Activated B cell treated with CpG ODN at 0.5 μM for 24 hours (primary cell): ENCODE data around the gene CADPS. TPM values are rescaled to one million over a fixed set of nuclear protein-coding genes. Genes with fewer than 3 reads are reported as not detected.

Experiments
- ATAC-seq: fragments of 200-7000 bp; cut with Tn5 transposase; one replicate; pipeline ENCODE4 v1.10.0; 2021; ENCODE audit warnings: low read depth, mild to moderate bottlenecking, moderate library complexity
- CTCF ChIA-PET: fragments of 350-600 bp; sonication (Branson Sonifier 250); formaldehyde crosslinking; loops from one replicate; lab custom pipeline; 2021; ENCODE audit warnings: antibody characterized with exemption; lab: Charles Lee
- POLR2A ChIA-PET: fragments of 350-600 bp; sonication (Branson Sonifier 250); formaldehyde crosslinking; loops from one replicate; lab custom pipeline; 2021; ENCODE audit warnings: antibody characterized with exemption; lab: Charles Lee
- DNase-seq: peaks from one replicate; pipeline ENCODE4 v3.0.0; 2022
- H3K27ac Mint-ChIP-seq: one replicate; pipeline ENCODE4 v1.8.0; 2020; ENCODE audit warnings: mixed read lengths
- H3K27me3 Mint-ChIP-seq: one replicate; pipeline ENCODE4 v1.8.0; 2021; ENCODE audit warnings: mixed read lengths
- H3K36me3 Mint-ChIP-seq: one replicate; pipeline ENCODE4 v1.8.0; 2021; ENCODE audit warnings: low read depth, mixed read lengths
- H3K4me1 Mint-ChIP-seq: one replicate; pipeline ENCODE4 v1.8.0; 2021; ENCODE audit warnings: mixed read lengths
- H3K4me3 Mint-ChIP-seq: one replicate; pipeline ENCODE4 v1.8.0; 2020; ENCODE audit warnings: mild to moderate bottlenecking, mixed read lengths
- H3K9me3 Mint-ChIP-seq: one replicate; pipeline ENCODE4 v1.8.0; 2020; ENCODE audit warnings: mixed read lengths
- CTCF ChIP-seq: fragments of 200-600 bp; IDR thresholded peaks from one replicate; pipeline ENCODE4 v1.8.0; 2022; ENCODE audit warnings: antibody characterized with exemption, mild to moderate bottlenecking
- intact Hi-C: fragments of 100-400 bp; cut with micrococcal nuclease; formaldehyde crosslinking; loops from one replicate; pipeline ENCODE4 v1.15.1; 2024
- total RNA-seq: library from RNA; stranded (reverse); gene quantifications from 2 replicates; pipeline ENCODE4 v1.2.3, GENCODE V29; 2022

CADPS gene
- total RNA-seq, 1 donor from 2014 or later, result not detected

GRCh38 chr3:62356356-62356755 lies 518.9 kb downstream of the CADPS start:
- ATAC-seq (no peak), DNase-seq (no peak)
- CTCF ChIA-PET, result no interaction called here
- Mint-ChIP-seq H3K4me1 (no peaks in the 10 kb centered on the region), H3K4me3 (no peak overlapping the region), H3K27me3 (no peaks in the 10 kb centered on the region), H3K9me3 (no peaks in the 10 kb centered on the region), H3K27ac (no peak overlapping the region), H3K36me3 (no peaks in the 10 kb centered on the region)
- no peak for TF ChIP-seq CTCF
- intact Hi-C loops, result no loop called here
- POLR2A ChIA-PET, result no interaction called here

GRCh38 chr3:62355703-62356102 lies 519.5 kb downstream of the CADPS start:
- ATAC-seq (no peak), DNase-seq (no peak)
- TF ChIP-seq CTCF, result no peak
- H3K9me3 Mint-ChIP-seq, result no peaks in the 10 kb centered on the region
- no peak overlapping the region for H3K27ac Mint-ChIP-seq
- H3K4me3 Mint-ChIP-seq, result no peak overlapping the region
- no peaks in the 10 kb centered on the region for H3K27me3 Mint-ChIP-seq
- intact Hi-C loops, result no loop called here
- POLR2A ChIA-PET, result no interaction called here
- CTCF ChIA-PET, result no interaction called here
- H3K36me3 Mint-ChIP-seq, result no peaks in the 10 kb centered on the region
- H3K4me1 Mint-ChIP-seq, result no peaks in the 10 kb centered on the region
